Natural killer cell treated with Interleukin-12 subunit alpha and Interleukin-12 subunit beta and Interleukin-15 and Interleukin-18, amount 100 ng/mL, for 72 hours (primary cell): ENCODE results near the gene OOEP. TPM values are rescaled to one million over a fixed set of nuclear protein-coding genes. Genes with fewer than 3 reads are reported as not detected.
A peak's percentile ranks its signal among the peaks of the same experiment; 100 is the strongest.

ENCODE experiments used
- ATAC-seq, 2 donors: fragments of 150-1000 bp; cut with Tn5 transposase in 1 of 2; sonication (Bioruptor Pico), chemical (Tn5 transposase) in 1 of 2; 2 replicates each; pipeline ENCODE4 v1.10.0; 2021
- DNase-seq: peaks from one replicate; pipeline ENCODE4 v3.0.0; 2022; ENCODE audit warnings: low spot score
- H3K27ac Mint-ChIP-seq, 2 donors: 1 replicate in 1 of 2; 2 replicates in 1 of 2; pipeline ENCODE4 v1.8.0; 2022; ENCODE audit warnings: mixed read lengths in 2 of 2, mild to moderate bottlenecking in 1 of 2, moderate library complexity in 1 of 2
- H3K27me3 Mint-ChIP-seq, 2 donors: 1 replicate in 1 of 2; 2 replicates in 1 of 2; pipeline ENCODE4 v1.8.0; 2022; ENCODE audit warnings: mixed read lengths in 2 of 2
- H3K36me3 Mint-ChIP-seq: one replicate; pipeline ENCODE4 v1.8.0; 2022; ENCODE audit warnings: mixed read lengths
- H3K4me1 Mint-ChIP-seq, 2 donors: 1 replicate in 1 of 2; 2 replicates in 1 of 2; pipeline ENCODE4 v1.8.0; 2022; ENCODE audit warnings: low read depth in 2 of 2, mixed read lengths in 2 of 2, mild to moderate bottlenecking in 1 of 2
- H3K4me3 Mint-ChIP-seq: one replicate; pipeline ENCODE4 v1.8.0; 2022; ENCODE audit warnings: mixed read lengths
- H3K9me3 Mint-ChIP-seq: 2 replicates; pipeline ENCODE4 v1.8.0; 2022; ENCODE audit warnings: mixed read lengths
- total RNA-seq, 2 donors: library from RNA; stranded (reverse); gene quantifications; one replicate each; pipeline ENCODE4 v1.2.3, GENCODE V29; 2022

OOEP gene
- total RNA-seq, 2 donors from 2014 or later = not detected

GRCh38 chr6:73353636-73354593 lies 15.8 kb downstream of the OOEP start, which contains the start of gene DPPA5:
DPPA5 (minus strand) TSS chr6:73354276; CDS start chr6:73354225, 51 bp downstream.
- no peaks in the 10 kb centered on the region for H3K9me3 Mint-ChIP-seq
- H3K36me3 Mint-ChIP-seq = no peaks in the 10 kb centered on the region
- H3K4me1 Mint-ChIP-seq = peaks cover 0 to 3% of the 10 kb centered on the region in 2 donors
- ATAC-seq = no peak
- no peak within 1 kb of the TSS for H3K4me3 Mint-ChIP-seq
- peaks cover 10 to 17% of the 10 kb centered on the region in 2 donors for H3K27me3 Mint-ChIP-seq
- DNase-seq = no peak
- H3K27ac Mint-ChIP-seq = no peak within 1 kb of the TSS

GRCh38 chr6:73349311-73349710 lies 20.4 kb downstream of the OOEP start:
- Mint-ChIP-seq H3K9me3 (no peaks in the 10 kb centered on the region), H3K4me1 (peaks cover 0 to 3% of the 10 kb centered on the region in 2 donors), H3K4me3 (no peak overlapping the region), H3K27ac (no peak overlapping the region), H3K27me3 (peaks cover 17 to 23% of the 10 kb centered on the region in 2 donors), H3K36me3 (no peaks in the 10 kb centered on the region)
- DNase-seq (no peak), ATAC-seq (no peak)

GRCh38 chr6:73348550-73349204 lies 21.0 kb downstream of the OOEP start:
- Mint-ChIP-seq H3K9me3 (no peaks in the 10 kb centered on the region), H3K4me1 (peaks cover 0 to 3% of the 10 kb centered on the region in 2 donors), H3K27ac (no peak overlapping the region), H3K36me3 (no peaks in the 10 kb centered on the region), H3K4me3 (no peak overlapping the region), H3K27me3 (peaks cover 17 to 23% of the 10 kb centered on the region in 2 donors)
- DNase-seq (no peak), ATAC-seq (no peak)

DNA sequence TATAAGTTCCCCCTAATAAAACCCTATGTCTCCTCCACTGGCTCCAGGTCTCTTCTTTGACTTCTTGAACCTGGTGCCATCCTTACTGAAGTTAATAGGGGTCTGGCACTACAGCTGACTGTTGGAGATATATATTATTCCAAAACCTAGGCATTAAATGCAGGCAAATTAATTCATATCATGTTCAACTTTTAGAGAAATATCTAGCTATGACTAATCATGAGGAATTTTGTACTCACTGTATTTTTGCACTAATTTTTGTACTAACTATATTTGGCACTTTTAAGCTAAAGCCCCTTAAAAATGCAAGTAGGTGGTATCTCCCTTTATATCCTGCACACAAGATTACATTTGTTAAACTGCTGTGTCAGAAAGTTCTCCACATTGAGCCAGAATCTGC lies 26.5 kb downstream of the OOEP start:
- Mint-ChIP-seq H3K36me3 (no peaks in the 10 kb centered on the region), H3K27ac (no peak overlapping the region), H3K27me3 (peaks cover 2 to 6% of the 10 kb centered on the region in 2 donors), H3K9me3 (no peaks in the 10 kb centered on the region), H3K4me3 (no peak overlapping the region), H3K4me1 (no peaks in the 10 kb centered on the region)
- no peak for ATAC-seq
- DNase-seq = no peak

GRCh38 chr6:73342174-73342573 lies 27.5 kb downstream of the OOEP start:
- Mint-ChIP-seq H3K36me3 (no peaks in the 10 kb centered on the region), H3K27me3 (peaks cover 0 to 3% of the 10 kb centered on the region in 2 donors), H3K4me3 (no peak overlapping the region)

DNA sequence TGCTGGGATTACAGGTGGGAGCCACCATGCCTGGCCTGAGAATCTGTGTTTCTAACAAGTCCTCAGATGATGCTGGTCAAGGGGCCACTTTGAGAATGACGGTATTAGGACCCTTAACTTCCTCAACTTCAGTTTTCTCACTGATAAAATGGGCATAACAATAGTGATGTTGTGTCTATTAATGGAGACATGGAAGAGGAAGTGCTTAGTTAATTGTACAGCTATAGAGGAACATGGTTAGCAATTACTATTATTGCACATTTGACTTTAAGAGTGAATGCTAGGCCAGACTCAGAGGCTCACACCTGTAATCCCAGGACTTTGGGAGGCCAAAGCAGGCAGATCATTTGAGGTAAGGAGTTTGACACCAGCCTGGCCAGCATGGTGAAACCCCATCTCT lies 28.4 kb downstream of the OOEP start:
- Mint-ChIP-seq H3K9me3 (no peaks in the 10 kb centered on the region), H3K4me1 (no peaks in the 10 kb centered on the region), H3K4me3 (no peak overlapping the region), H3K36me3 (no peaks in the 10 kb centered on the region), H3K27me3 (no peaks in the 10 kb centered on the region), H3K27ac (no peak overlapping the region)
- ATAC-seq (no peak), DNase-seq (no peak)

More at GRCh38 chr6:73342174-73342573, 27.5 kb downstream of the OOEP start:
- no peak for ATAC-seq
- H3K9me3 Mint-ChIP-seq = no peaks in the 10 kb centered on the region
- no peak for DNase-seq
- H3K27ac Mint-ChIP-seq = no peak overlapping the region
- H3K4me1 Mint-ChIP-seq = no peaks in the 10 kb centered on the region

- ATAC-seq (no peak), DNase-seq (no peak)
- no peaks in the 10 kb centered on the region for H3K36me3 Mint-ChIP-seq
- H3K4me1 Mint-ChIP-seq = no peaks in the 10 kb centered on the region
- no peaks in the 10 kb centered on the region for H3K9me3 Mint-ChIP-seq
- H3K4me3 Mint-ChIP-seq = no peak overlapping the region
- no peak overlapping the region for H3K27ac Mint-ChIP-seq
- no peaks in the 10 kb centered on the region for H3K27me3 Mint-ChIP-seq
These were observed 29.6 kb downstream of the OOEP start for GRCh38 chr6:73340048-73340447.

DNA sequence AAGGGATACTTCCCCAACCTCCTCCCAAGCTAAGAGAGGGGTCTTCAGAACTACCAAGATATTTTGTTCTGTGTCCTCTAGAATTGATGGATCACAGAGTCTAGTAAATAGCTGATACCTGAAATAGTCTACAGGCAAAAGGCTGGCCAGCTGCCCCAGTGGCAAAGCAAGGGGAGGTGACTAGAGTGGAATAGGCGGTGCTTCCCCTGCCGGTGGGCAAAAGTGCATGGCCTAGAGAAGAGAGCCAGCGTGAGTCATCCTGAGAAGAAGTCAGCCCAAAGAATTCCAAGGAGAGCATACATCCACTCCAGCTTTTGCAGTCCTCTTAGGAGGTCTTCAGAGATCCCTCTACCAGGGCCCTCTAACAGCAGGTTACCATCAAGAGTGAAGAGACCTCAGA lies 30.4 kb downstream of the OOEP start:
- Mint-ChIP-seq H3K4me3 (no peak overlapping the region), H3K36me3 (no peaks in the 10 kb centered on the region), H3K27ac (no peak overlapping the region), H3K27me3 (no peaks in the 10 kb centered on the region), H3K4me1 (no peaks in the 10 kb centered on the region), H3K9me3 (no peaks in the 10 kb centered on the region)
- ATAC-seq (no peak), DNase-seq (no peak)

DNA sequence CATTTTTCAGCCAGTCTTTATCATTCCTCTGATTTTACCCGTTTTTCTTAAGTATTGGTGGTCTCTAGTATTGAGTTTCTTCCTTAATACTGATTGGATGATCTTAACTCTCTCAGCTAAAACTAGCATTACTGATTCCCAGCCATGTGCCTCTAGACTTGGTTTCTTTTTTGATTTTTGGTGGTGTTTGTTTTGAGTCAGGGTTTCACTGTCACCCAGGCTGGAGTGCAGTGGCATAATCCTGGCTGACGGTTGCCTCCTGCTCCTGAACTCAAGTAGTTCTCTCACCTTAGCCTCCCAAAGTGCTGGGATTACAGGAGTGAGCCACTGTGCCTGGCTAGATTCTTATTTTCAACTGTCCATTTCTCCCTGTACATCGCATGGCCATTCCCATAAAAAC lies 40.5 kb downstream of the OOEP start:
- DNase-seq = no peak
- H3K9me3 Mint-ChIP-seq = no peaks in the 10 kb centered on the region
- no peaks in the 10 kb centered on the region for H3K36me3 Mint-ChIP-seq
- peaks cover 11 to 25% of the 10 kb centered on the region in 2 donors for H3K27me3 Mint-ChIP-seq
- no peak overlapping the region for H3K27ac Mint-ChIP-seq
- H3K4me3 Mint-ChIP-seq = no peak overlapping the region
- peak in 1 of 2 donors; percentile 58 for ATAC-seq
- no peaks in the 10 kb centered on the region for H3K4me1 Mint-ChIP-seq

GRCh38 chr6:73328790-73329189 lies 40.9 kb downstream of the OOEP start:
- DNase-seq (no peak), ATAC-seq (no peak)
- no peaks in the 10 kb centered on the region for H3K4me1 Mint-ChIP-seq
- H3K36me3 Mint-ChIP-seq = no peaks in the 10 kb centered on the region
- H3K4me3 Mint-ChIP-seq = no peak overlapping the region
- H3K9me3 Mint-ChIP-seq = no peaks in the 10 kb centered on the region
- no peak overlapping the region for H3K27ac Mint-ChIP-seq
- peaks cover 11 to 25% of the 10 kb centered on the region in 2 donors for H3K27me3 Mint-ChIP-seq

DNA sequence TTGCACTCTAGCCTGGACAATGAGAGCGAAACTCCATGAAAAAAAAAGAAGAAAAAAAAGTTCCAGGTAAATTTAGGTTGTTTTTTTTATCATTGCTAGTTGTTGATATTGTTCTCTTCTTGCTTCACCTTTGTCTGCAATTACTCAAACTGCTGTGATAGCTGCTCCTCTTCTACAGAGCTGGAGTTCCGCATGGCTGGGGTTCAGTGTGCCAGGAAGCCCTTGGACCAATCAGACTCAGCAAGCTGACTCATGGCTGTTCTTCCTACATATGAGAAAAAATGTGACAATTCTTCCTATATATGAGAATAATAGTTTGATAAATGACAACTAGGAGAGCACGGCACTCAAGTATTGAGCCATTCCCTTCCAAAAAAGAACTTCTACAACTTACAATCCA lies 44.0 kb downstream of the OOEP start:
- H3K4me1 Mint-ChIP-seq = no peaks in the 10 kb centered on the region
- no peak overlapping the region for H3K27ac Mint-ChIP-seq
- DNase-seq (no peak), ATAC-seq (no peak)
- H3K27me3 Mint-ChIP-seq = peaks cover 0 to 15% of the 10 kb centered on the region in 2 donors
- no peak overlapping the region for H3K4me3 Mint-ChIP-seq
- H3K36me3 Mint-ChIP-seq = no peaks in the 10 kb centered on the region
- no peaks in the 10 kb centered on the region for H3K9me3 Mint-ChIP-seq

DNA sequence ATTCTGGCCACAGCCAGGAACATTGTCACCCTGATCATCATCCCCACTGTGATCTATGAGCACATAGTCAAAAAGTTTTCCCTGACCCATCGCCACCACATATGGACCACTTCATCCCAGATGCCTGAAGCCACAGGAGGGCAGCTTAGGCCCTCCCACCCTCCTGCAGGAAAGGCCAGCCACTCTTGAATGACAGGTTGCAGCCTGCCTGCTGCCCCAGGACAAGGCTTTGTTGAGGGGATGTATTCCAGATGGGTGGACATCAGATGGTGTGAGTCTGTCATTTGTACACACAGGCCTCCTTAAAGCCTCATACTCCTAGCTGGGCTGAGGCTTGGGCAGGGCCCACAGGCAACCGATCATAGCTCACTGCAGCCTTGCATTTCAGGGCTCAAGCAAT lies 46.4 kb downstream of the OOEP start:
- ATAC-seq = no peak
- Mint-ChIP-seq H3K27me3 (peaks cover 0 to 9% of the 10 kb centered on the region in 2 donors), H3K9me3 (no peaks in the 10 kb centered on the region), H3K4me1 (no peaks in the 10 kb centered on the region), H3K27ac (no peak overlapping the region), H3K4me3 (no peak overlapping the region), H3K36me3 (no peaks in the 10 kb centered on the region)
- DNase-seq = no peak
